Ureter (tissue), 1 donor: Measurements from ENCODE around the gene PRKG1. TPM values are rescaled to one million over a fixed set of nuclear protein-coding genes. Genes with fewer than 3 reads are reported as not detected.
"Not testable (repeated sequence)": the region's sequence is repeated elsewhere in the genome, so short reads cannot be mapped to it uniquely, and the experiment has no call there.

Experiments used
- DNase-seq: peaks from one replicate; pipeline ENCODE4 v3.0.0-alpha.2; 2020; ENCODE audit warnings: low spot score
- total RNA-seq: library from RNA; stranded (reverse); gene quantifications from one replicate; pipeline ENCODE4 v1.2.4, GENCODE V29; 2023
- donor health status: DM: yes; HTN: yes; CAD: no.

Gene PRKG1
- total RNA-seq, 1 donor from 2014 or later, result 25.4 TPM

- DNase-seq, result no peak
Measured at GRCh38 chr10:51224671-51225161, 150.4 kb downstream of the PRKG1 start.

- no peak for DNase-seq
Measured at GRCh38 chr10:51227897-51228713, 153.8 kb downstream of the PRKG1 start.

- no peak for DNase-seq
Measured at GRCh38 chr10:51228714-51229100, 154.4 kb downstream of the PRKG1 start.

- no peak for DNase-seq
Measured at GRCh38 chr10:51230887-51231585, 156.7 kb downstream of the PRKG1 start.

GRCh38 chr10:51231754-51232153 is 157.5 kb downstream of the PRKG1 start:
- no peak for DNase-seq

- DNase-seq, result no peak
Measured at GRCh38 chr10:51233337-51234100, 159.2 kb downstream of the PRKG1 start.

GRCh38 chr10:51235865-51236264 is 161.6 kb downstream of the PRKG1 start:
- DNase-seq, result no peak

- no peak for DNase-seq
Measured at GRCh38 chr10:51239006-51239405, 164.7 kb downstream of the PRKG1 start.

GRCh38 chr10:51241461-51241860 is 167.2 kb downstream of the PRKG1 start:
- no peak for DNase-seq

- DNase-seq, result no peak
Measured at GRCh38 chr10:51242393-51242792, 168.1 kb downstream of the PRKG1 start.

GRCh38 chr10:51244309-51244708 is 170.0 kb downstream of the PRKG1 start:
- no peak for DNase-seq

GRCh38 chr10:51244748-51245490 is 170.6 kb downstream of the PRKG1 start:
- no peak for DNase-seq

GRCh38 chr10:51246156-51246555 is 171.9 kb downstream of the PRKG1 start:
- no peak for DNase-seq

GRCh38 chr10:51250278-51250920 is 176.1 kb downstream of the PRKG1 start:
- no peak for DNase-seq

- no peak for DNase-seq
Measured at GRCh38 chr10:51251110-51251509, 176.8 kb downstream of the PRKG1 start.

GRCh38 chr10:51255381-51255780 is 181.1 kb downstream of the PRKG1 start:
- DNase-seq, result no peak

- no peak for DNase-seq
Measured at GRCh38 chr10:51257511-51258248, 183.4 kb downstream of the PRKG1 start.

GRCh38 chr10:51260376-51260775 is 186.1 kb downstream of the PRKG1 start:
- no peak for DNase-seq

- DNase-seq, result no peak
Measured at GRCh38 chr10:51266496-51266895, 192.2 kb downstream of the PRKG1 start.

GRCh38 chr10:51267980-51268570 is 193.8 kb downstream of the PRKG1 start:
- DNase-seq, result not testable (repeated sequence)
